Subcutaneous abdominal adipose tissue (tissue), 5 donors: ENCODE measurements around the gene SALL2.

Experiments used
- H3K27ac ChIP-seq: one replicate; pipeline ENCODE4 v1.7.0; 2013; ENCODE audit warnings: low read depth, mild to moderate bottlenecking, inconsistent platforms, low read length, moderate library complexity
- H3K27me3 ChIP-seq, 5 donors: one replicate each; pipeline ENCODE4 v1.7.0; 2013; ENCODE audit warnings: low read length in 5 of 5, inconsistent platforms in 1 of 5; ENCODE audit not compliant: control insufficient read depth in 5 of 5, insufficient read depth in 4 of 5
- H3K36me3 ChIP-seq, 5 donors: one replicate each; pipeline ENCODE4 v1.7.0; 2013; ENCODE audit warnings: low read length in 5 of 5; ENCODE audit not compliant: control insufficient read depth in 5 of 5, insufficient read depth in 5 of 5
- H3K4me1 ChIP-seq, 5 donors: one replicate each; pipeline ENCODE4 v1.7.0; 2013; ENCODE audit warnings: low read length in 5 of 5, mild to moderate bottlenecking in 3 of 5, moderate library complexity in 1 of 5; ENCODE audit not compliant: control insufficient read depth in 5 of 5, insufficient read depth in 5 of 5
- H3K4me3 ChIP-seq, 5 donors: one replicate each; pipeline ENCODE4 v1.7.0; 2013; ENCODE audit warnings: low read length in 5 of 5, low read depth in 1 of 5
- H3K9ac ChIP-seq, 5 donors: one replicate each; pipeline ENCODE4 v1.7.0; 2013; ENCODE audit warnings: low read length in 5 of 5, mild to moderate bottlenecking in 4 of 5, moderate library complexity in 3 of 5
- H3K9me3 ChIP-seq, 5 donors: one replicate each; pipeline ENCODE4 v1.7.0; 2013; ENCODE audit warnings: low read length in 5 of 5; ENCODE audit not compliant: control insufficient read depth in 5 of 5
- donor health status: healthy.
- donor health status: healthy.
- donor health status: healthy.
- donor health status: healthy.
- donor health status: healthy.

Gene SALL2

GRCh38 chr14:21543521-21543960 lies 17.4 kb upstream of the SALL2 start:
- Histone ChIP-seq H3K27me3 (peaks cover 0 to 5% (median 2%) of the 10 kb centered on the region in 5 donors), H3K4me1 (no peaks in the 10 kb centered on the region), H3K4me3 (no peak overlapping the region), H3K9ac (no peak overlapping the region), H3K9me3 (no peaks in the 10 kb centered on the region), H3K36me3 (no peaks in the 10 kb centered on the region), H3K27ac (no peak overlapping the region)

- H3K36me3 ChIP-seq = no peaks in the 10 kb centered on the region
- peaks cover 4 to 13% (median 9%) of the 10 kb centered on the region in 5 donors for H3K27me3 ChIP-seq
Observed at GRCh38 chr14:21541413-21542074, 15.4 kb upstream of the SALL2 start.

GRCh38 chr14:21539189-21539940 lies 13.2 kb upstream of the SALL2 start:
- H3K36me3 ChIP-seq = no peaks in the 10 kb centered on the region
- no peaks in the 10 kb centered on the region for H3K9me3 ChIP-seq
- H3K27me3 ChIP-seq = peaks cover 18 to 33% (median 24%) of the 10 kb centered on the region in 5 donors
- H3K27ac ChIP-seq = no peak overlapping the region
- peaks cover 0 to 12% (median 9%) of the 10 kb centered on the region in 5 donors for H3K4me1 ChIP-seq
- no peak overlapping the region for H3K4me3 ChIP-seq
- H3K9ac ChIP-seq = no peak overlapping the region

More at GRCh38 chr14:21541413-21542074, 15.4 kb upstream of the SALL2 start:
- Histone ChIP-seq H3K4me1 (peaks cover 0 to 7% (median 4%) of the 10 kb centered on the region in 5 donors), H3K4me3 (no peak overlapping the region), H3K9me3 (no peaks in the 10 kb centered on the region), H3K9ac (no peak overlapping the region), H3K27ac (no peak overlapping the region)

GRCh38 chr14:21537090-21537424 lies 10.9 kb upstream of the SALL2 start:
- peak overlapping the region in 3 of 5 donors; percentile 41 to 47 (median 42) for H3K4me3 ChIP-seq
- H3K27me3 ChIP-seq = peaks cover 18 to 34% (median 25%) of the 10 kb centered on the region in 5 donors
- peak overlapping the region in 2 of 5 donors; percentile 20 to 30 for H3K9ac ChIP-seq
- H3K9me3 ChIP-seq = no peaks in the 10 kb centered on the region
- H3K27ac ChIP-seq = no peak overlapping the region
- peaks cover 0 to 12% (median 9%) of the 10 kb centered on the region in 5 donors for H3K4me1 ChIP-seq
- H3K36me3 ChIP-seq = no peaks in the 10 kb centered on the region

GRCh38 chr14:21536418-21537089 lies 10.4 kb upstream of the SALL2 start:
- peak overlapping the region in 3 of 5 donors; percentile 14 to 30 (median 20) for H3K9ac ChIP-seq
- H3K4me3 ChIP-seq = peak overlapping the region in 4 of 5 donors; percentile 23 to 47 (median 42)
- H3K27me3 ChIP-seq = peaks cover 18 to 35% (median 25%) of the 10 kb centered on the region in 5 donors

GRCh38 chr14:21535545-21536417 lies 9.6 kb upstream of the SALL2 start:
- Histone ChIP-seq H3K9me3 (no peaks in the 10 kb centered on the region), H3K27ac (no peak overlapping the region), H3K4me3 (peak overlapping the region in 1 of 5 donors; percentile 47), H3K36me3 (no peaks in the 10 kb centered on the region), H3K27me3 (peaks cover 18 to 35% (median 25%) of the 10 kb centered on the region in 5 donors), H3K4me1 (peaks cover 0 to 12% (median 9%) of the 10 kb centered on the region in 5 donors), H3K9ac (peak overlapping the region in 1 of 5 donors; percentile 14)

More at GRCh38 chr14:21536418-21537089, 10.4 kb upstream of the SALL2 start:
- peaks cover 0 to 12% (median 9%) of the 10 kb centered on the region in 5 donors for H3K4me1 ChIP-seq
- no peak overlapping the region for H3K27ac ChIP-seq
- H3K9me3 ChIP-seq = no peaks in the 10 kb centered on the region
- H3K36me3 ChIP-seq = no peaks in the 10 kb centered on the region

GRCh38 chr14:21534576-21534975 lies 8.4 kb upstream of the SALL2 start:
- H3K27me3 ChIP-seq = peaks cover 18 to 35% (median 25%) of the 10 kb centered on the region in 5 donors
- no peak overlapping the region for H3K27ac ChIP-seq
- H3K9me3 ChIP-seq = no peaks in the 10 kb centered on the region

GRCh38 chr14:21533294-21533693 lies 7.1 kb upstream of the SALL2 start:
- Histone ChIP-seq H3K4me1 (peaks cover 0 to 12% (median 9%) of the 10 kb centered on the region in 5 donors), H3K9me3 (no peaks in the 10 kb centered on the region), H3K4me3 (no peak overlapping the region), H3K27me3 (peaks cover 16 to 35% (median 21%) of the 10 kb centered on the region in 5 donors), H3K27ac (no peak overlapping the region), H3K9ac (no peak overlapping the region), H3K36me3 (no peaks in the 10 kb centered on the region)

More at GRCh38 chr14:21534576-21534975, 8.4 kb upstream of the SALL2 start:
- H3K36me3 ChIP-seq = no peaks in the 10 kb centered on the region
- H3K9ac ChIP-seq = no peak overlapping the region
- peaks cover 0 to 12% (median 9%) of the 10 kb centered on the region in 5 donors for H3K4me1 ChIP-seq
- no peak overlapping the region for H3K4me3 ChIP-seq

- Histone ChIP-seq H3K27me3 (peaks cover 0 to 5% (median 2%) of the 10 kb centered on the region in 5 donors), H3K4me3 (no peak overlapping the region), H3K27ac (no peak overlapping the region), H3K9me3 (no peaks in the 10 kb centered on the region), H3K9ac (no peak overlapping the region), H3K36me3 (no peaks in the 10 kb centered on the region), H3K4me1 (peaks cover 0 to 14% (median 12%) of the 10 kb centered on the region in 5 donors)
Observed at GRCh38 chr14:21529515-21529914, 3.4 kb upstream of the SALL2 start.
